ENCODE measurements around the gene AP3B1. TPM values are rescaled to one million over a fixed set of nuclear protein-coding genes. Genes with fewer than 3 reads are reported as not detected.

The AP3B1 gene
- polyA plus RNA-seq, 3 donors = 20.3 to 39.8 (median 24.9) TPM

- TF ChIP-seq, protein P1, sequence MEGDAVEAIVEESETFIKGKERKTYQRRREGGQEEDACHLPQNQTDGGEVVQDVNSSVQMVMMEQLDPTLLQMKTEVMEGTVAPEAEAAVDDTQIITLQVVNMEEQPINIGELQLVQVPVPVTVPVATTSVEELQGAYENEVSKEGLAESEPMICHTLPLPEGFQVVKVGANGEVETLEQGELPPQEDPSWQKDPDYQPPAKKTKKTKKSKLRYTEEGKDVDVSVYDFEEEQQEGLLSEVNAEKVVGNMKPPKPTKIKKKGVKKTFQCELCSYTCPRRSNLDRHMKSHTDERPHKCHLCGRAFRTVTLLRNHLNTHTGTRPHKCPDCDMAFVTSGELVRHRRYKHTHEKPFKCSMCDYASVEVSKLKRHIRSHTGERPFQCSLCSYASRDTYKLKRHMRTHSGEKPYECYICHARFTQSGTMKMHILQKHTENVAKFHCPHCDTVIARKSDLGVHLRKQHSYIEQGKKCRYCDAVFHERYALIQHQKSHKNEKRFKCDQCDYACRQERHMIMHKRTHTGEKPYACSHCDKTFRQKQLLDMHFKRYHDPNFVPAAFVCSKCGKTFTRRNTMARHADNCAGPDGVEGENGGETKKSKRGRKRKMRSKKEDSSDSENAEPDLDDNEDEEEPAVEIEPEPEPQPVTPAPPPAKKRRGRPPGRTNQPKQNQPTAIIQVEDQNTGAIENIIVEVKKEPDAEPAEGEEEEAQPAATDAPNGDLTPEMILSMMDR (IDR thresholded peaks at IDR 0.05) = no peak
- Mint-ChIP-seq H3K27me3 (ENCODE audit: low read depth in 3 of 3) (no peaks in the 10 kb centered on the region), H3K4me3 (no peak overlapping the region), H3K9me3 (peaks cover 0 to 1% (median 0%) of the 10 kb centered on the region in 7 donors), H3K4me1 (no peaks in the 10 kb centered on the region), H3K36me3 (peaks cover 36 to 64% of the 10 kb centered on the region in 2 donors), H3K27ac (no peak overlapping the region)
- Histone ChIP-seq H4K20me1 (ENCODE audit: insufficient read depth, low read length) (no peaks in the 10 kb centered on the region), H3K4me3 (replicated peaks in 1 of 3; ENCODE audit: low read depth in 2 of 3, low read length in 3 of 3) (no peak overlapping the region), H3K27me3 (ENCODE audit: control insufficient read depth in 2 of 2, insufficient read depth in 2 of 2, low read length in 2 of 2) (no peaks in the 10 kb centered on the region), H3K36me3 (replicated peaks in 1 of 2; ENCODE audit: control insufficient read depth in 1 of 2, insufficient read depth in 2 of 2, low read length in 2 of 2) (peaks cover 26 to 88% of the 10 kb centered on the region in 2 donors), H3K4me1 (ENCODE audit: control insufficient read depth in 1 of 2, insufficient read depth in 2 of 2, low read length in 2 of 2) (no peaks in the 10 kb centered on the region), H3K4me2 (replicated peaks; ENCODE audit: extremely low read depth, low read length, poor library complexity, severe bottlenecking) (no peak overlapping the region), H3K27ac (ENCODE audit: low read depth in 1 of 2, low read length in 2 of 2) (no peak overlapping the region), H3K79me2 (ENCODE audit: insufficient read depth, low read length) (no peaks in the 10 kb centered on the region), H3K9me3 (replicated peaks in 1 of 2; ENCODE audit: control insufficient read depth in 1 of 2, insufficient read depth in 1 of 2, low read length in 2 of 2) (no peaks in the 10 kb centered on the region), H2AFZ (ENCODE audit: insufficient read depth, low read depth, low read length, poor library complexity, severe bottlenecking) (no peak overlapping the region), H3K9ac (ENCODE audit: insufficient read depth, low read length, poor library complexity, severe bottlenecking) (no peak overlapping the region)
- no peak for DNase-seq
- intact Hi-C loops (cut with micrococcal nuclease) = no loop called here
- WGBS (ENCODE audit: insufficient coverage) = 100% methylated on average over 2 of the region's 4 CpGs
Observed at GRCh38 chr5:78211052-78211451, 83.4 kb downstream of the AP3B1 start.

GRCh38 chr5:78204241-78204640, 90.3 kb downstream of the AP3B1 start:
- peaks cover 51 to 64% of the 10 kb centered on the region in 2 donors for H3K36me3 Mint-ChIP-seq
- DNase-seq = no peak
- peaks cover 0 to 5% of the 10 kb centered on the region in 2 donors for H3K9me3 ChIP-seq (replicated peaks in 1 of 2; ENCODE audit: control insufficient read depth in 1 of 2, insufficient read depth in 1 of 2, low read length in 2 of 2)
- no peaks in the 10 kb centered on the region for H3K4me1 ChIP-seq (ENCODE audit: control insufficient read depth in 1 of 2, insufficient read depth in 2 of 2, low read length in 2 of 2)
- H3K9ac ChIP-seq (ENCODE audit: insufficient read depth, low read length, poor library complexity, severe bottlenecking) = no peak overlapping the region
- H3K27ac ChIP-seq (ENCODE audit: low read depth in 1 of 2, low read length in 2 of 2) = no peak overlapping the region
- no peak overlapping the region for H3K27ac Mint-ChIP-seq
- H2AFZ ChIP-seq (ENCODE audit: insufficient read depth, low read depth, low read length, poor library complexity, severe bottlenecking) = no peak overlapping the region
- H4K20me1 ChIP-seq (ENCODE audit: insufficient read depth, low read length) = no peaks in the 10 kb centered on the region
- 100% methylated on average over 2 of the region's 2 CpGs for WGBS (ENCODE audit: insufficient coverage)
- TF ChIP-seq, protein P1 (IDR thresholded peaks at IDR 0.05) = no peak
- H3K4me3 Mint-ChIP-seq = no peak overlapping the region
- peaks cover 0 to 7% (median 0%) of the 10 kb centered on the region in 7 donors for H3K9me3 Mint-ChIP-seq
- H3K79me2 ChIP-seq (ENCODE audit: insufficient read depth, low read length) = no peaks in the 10 kb centered on the region
- H3K4me2 ChIP-seq (replicated peaks; ENCODE audit: extremely low read depth, low read length, poor library complexity, severe bottlenecking) = no peak overlapping the region
- H3K27me3 ChIP-seq (ENCODE audit: control insufficient read depth in 2 of 2, insufficient read depth in 2 of 2, low read length in 2 of 2) = no peaks in the 10 kb centered on the region
- no peaks in the 10 kb centered on the region for H3K27me3 Mint-ChIP-seq (ENCODE audit: low read depth in 3 of 3)
- peaks cover 44 to 86% of the 10 kb centered on the region in 2 donors for H3K36me3 ChIP-seq (replicated peaks in 1 of 2; ENCODE audit: control insufficient read depth in 1 of 2, insufficient read depth in 2 of 2, low read length in 2 of 2)
- H3K4me1 Mint-ChIP-seq = no peaks in the 10 kb centered on the region
- H3K4me3 ChIP-seq (replicated peaks in 1 of 3; ENCODE audit: low read depth in 2 of 3, low read length in 3 of 3) = no peak overlapping the region
- intact Hi-C loops (cut with micrococcal nuclease) = no loop called here
